HTERT RPE-1 (cell line): Measurements from ENCODE around the gene OR2V1.
"Not testable (repeated sequence)": the region's sequence is repeated elsewhere in the genome, so short reads cannot be mapped to it uniquely, and the experiment has no call there.

ENCODE experiments used
- in situ Hi-C: fragments of 300-500 bp; cut with MboI; formaldehyde crosslinking; loops from 4 replicates; pipeline ENCODE4 v1.14.3; 2020; ENCODE audit warnings: low sequenced_read_pairs

Gene OR2V1

GRCh38 chr5:181160152-181160754 is 29.3 kb upstream of the OR2V1 start:
- in situ Hi-C loops, result no loop called here

DNA sequence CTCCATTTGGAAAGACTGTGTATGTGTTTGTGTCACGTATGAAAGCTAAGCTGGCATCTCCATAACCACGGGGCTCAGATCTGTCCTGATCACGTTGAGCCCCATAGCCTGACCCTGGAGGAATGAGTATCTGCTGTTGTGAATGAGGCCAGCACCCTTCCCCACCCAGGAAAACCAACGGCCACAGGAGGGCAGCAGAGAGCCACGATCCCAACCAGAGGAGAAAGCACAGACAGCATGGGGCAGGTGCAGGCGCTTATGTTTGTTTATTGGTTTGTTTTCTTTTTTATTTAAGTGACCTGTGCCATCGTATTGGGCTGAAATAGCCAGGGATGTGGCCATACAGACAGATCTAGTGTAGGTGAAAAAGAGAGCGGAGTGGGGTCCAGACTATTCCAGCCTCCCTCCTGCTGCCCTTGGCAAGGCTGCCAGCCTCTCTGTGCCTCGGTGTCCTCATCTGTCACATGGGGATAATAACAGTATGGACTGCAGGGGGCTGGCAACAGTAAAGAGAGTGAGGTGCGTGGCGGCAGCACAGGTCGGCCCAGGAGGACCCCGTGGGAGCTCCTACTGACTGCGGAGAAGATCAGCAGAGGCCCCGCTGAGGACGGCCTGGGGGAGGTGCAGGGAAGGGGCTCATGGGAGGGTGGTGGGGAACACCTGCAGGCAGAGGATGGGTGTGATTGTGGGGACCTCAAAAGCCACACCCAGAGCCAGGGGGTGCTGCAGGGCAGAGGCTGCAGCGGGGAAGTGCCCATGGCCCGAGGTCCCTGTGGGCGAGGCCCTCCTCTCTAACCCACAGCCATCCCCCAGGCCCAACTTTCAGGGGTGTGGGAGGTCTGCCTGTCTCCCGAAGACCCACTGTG is 28.6 kb upstream of the OR2V1 start:
- in situ Hi-C loops, result no loop called here

DNA sequence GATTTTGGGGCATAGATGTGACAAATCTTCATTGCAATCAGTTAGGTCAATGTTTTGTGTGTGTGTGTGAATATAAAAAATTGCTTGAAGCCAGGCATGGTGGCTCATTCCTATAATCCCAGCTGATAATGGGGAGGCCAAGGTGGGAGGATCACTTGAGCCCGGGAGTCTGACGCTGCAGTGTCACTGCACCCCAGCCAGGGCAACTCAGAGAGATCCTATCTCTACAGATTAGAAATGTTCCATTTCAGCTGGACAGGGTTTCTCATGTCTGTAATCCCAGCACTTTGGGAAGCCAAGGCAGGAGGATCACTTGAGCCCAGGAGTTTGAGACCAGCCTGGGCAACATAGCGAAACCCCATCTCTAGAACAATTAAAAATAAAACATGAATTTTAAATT is 27.9 kb upstream of the OR2V1 start:
- in situ Hi-C loops, result no loop called here

- in situ Hi-C loops, result no loop called here
These were observed 25.8 kb upstream of the OR2V1 start for GRCh38 chr5:181156758-181157157.

DNA sequence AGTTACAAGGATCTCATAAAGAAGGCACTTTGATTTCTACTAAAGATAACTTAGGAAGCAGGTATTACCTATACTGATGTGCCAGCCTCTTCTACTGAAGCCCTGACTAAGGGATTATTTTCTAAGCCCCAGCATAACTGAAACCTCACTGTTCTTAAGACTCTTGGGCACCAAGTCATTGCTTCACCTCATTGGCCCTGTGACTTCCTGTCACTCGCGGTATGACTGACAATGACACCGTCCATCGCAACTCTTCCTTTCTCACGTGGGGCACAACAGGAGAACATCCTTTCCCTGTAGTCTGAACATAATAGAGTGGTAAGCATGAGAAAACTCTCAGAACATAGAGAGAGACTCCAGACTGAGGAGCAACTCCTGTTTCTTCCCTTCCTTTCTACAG is 22.8 kb upstream of the OR2V1 start:
- in situ Hi-C loops, result no loop called here

DNA sequence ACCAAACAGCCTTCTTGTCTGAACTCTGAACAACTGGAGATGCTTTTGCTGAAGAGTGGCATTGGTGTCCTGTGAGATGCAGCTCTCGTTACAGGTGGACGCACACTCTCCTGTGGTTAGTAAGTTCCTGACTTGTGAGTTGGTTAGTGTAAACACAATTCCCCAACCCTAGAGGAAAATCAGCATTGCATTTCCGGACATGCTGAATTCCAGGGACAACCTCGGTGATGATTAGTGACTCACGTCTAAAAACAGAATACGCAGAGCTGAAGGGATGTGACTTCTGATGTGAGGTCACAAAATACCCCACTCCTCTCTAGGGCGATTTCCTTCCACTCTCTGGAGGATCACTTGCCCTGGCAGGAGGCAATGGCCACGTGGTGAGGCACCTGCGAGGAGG is 21.4 kb upstream of the OR2V1 start:
- in situ Hi-C loops, result no loop called here

DNA sequence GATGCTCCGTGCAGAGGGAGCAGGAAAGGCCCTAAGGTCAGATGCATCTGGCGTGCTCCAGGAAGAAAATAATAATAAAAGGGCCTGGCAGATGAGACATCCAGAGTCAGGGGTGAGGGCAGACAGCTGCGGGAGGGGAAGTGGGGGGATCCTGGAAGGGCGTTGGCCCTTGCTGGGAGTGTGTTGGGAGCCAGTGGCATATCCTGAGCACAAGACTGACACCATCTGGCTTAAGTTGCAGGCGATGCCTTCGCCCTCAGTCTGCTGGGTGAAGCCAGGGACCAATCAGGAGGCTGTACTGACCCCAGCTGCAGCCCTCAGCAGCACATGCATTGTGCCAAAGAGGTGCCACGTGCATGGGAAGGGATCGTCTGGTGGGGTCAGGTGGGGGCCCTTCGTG is 20.2 kb upstream of the OR2V1 start:
- in situ Hi-C loops, result no loop called here

DNA sequence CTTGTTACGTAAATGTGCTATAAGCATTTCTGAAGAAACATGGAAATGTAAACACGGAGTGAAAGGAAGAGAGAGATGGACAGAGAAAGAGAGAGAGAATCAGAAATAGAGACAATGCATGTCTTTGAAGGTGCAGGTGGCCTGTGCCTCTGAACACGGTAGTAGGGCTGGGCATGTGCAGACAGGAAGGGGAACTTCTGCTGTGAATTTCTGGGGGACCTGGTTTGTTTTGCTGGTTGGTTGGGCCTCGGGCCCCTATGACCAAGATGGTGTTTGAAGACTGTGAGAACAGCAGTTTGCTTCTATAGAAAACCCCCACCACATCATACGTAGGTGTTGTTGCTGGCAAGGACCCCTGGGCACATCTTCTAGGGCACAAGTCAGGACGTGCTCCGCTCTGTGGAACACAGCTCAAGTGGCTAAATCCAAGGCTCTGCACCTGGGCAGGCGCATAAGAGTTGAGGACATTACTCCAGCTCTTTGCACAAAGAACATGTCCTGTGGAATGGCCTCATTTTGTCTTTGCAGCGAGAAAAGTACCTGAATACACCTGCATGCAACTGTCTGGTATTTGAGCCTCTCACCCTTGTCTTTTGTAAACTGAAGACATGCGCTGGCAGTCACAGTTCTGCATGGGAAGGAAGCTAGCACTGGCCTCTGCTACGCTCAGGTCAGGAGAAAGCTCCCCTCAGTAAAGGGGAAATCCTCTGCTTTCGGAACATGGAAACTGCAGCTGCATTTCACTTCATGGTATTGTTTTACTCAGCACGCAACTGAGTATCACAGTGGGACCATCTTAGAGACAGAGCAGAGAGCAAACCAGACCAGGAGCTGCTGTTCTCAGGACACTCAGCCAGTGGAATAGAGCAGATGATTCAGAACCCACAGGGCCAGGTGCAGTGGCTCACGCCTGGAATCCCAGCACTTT is 19.1 kb upstream of the OR2V1 start:
- in situ Hi-C loops, result no loop called here

- in situ Hi-C loops, result no loop called here
These were observed 18.4 kb upstream of the OR2V1 start for GRCh38 chr5:181149355-181149754.

GRCh38 chr5:181146927-181147636 is 16.1 kb upstream of the OR2V1 start, which contains the start of gene OR2V2:
OR2V2 (plus strand) TSS chr5:181147586; CDS start chr5:181154943, 7,357 bp downstream.
- in situ Hi-C loops, result not testable (repeated sequence)

DNA sequence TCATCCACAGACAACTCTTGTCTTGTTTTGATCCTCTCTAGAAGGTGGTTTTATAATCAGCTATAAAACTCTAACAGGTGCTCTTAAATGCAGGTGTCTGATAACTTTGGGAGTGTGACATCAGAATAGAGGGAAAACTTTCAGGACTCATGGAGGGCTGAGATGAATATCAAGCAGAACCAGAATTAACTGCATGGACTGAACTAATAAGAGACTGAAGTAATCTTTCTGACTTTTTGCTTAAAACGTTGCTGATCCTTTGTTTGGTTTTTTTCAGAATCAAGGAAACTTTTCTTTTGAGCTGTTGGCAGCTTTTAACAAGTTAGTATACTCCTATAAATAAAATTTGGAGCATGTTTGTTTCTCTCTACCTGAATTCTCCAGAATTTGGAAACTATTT is 14.2 kb upstream of the OR2V1 start:
- in situ Hi-C loops, result no loop called here

- in situ Hi-C loops, result no loop called here
These were observed 11.1 kb upstream of the OR2V1 start for GRCh38 chr5:181142054-181142453.

DNA sequence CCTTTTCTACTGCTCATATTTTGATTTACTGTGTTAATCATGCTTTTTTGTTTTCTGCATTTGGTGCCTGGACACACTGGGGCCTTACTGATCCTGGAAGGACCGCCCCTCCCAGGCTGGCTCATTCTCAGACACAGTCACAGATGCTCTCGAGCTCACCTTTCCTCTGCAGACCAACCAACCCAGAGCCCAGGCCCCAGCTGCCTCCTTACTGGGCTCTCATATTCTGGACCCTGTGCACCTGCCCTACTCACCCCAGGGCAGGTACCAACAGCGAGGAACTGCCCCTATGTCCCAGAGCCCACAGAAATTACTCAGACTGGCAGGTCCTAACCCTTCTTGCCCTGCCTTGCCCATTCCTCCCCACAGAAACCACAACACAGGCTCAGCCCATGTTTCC is 9.8 kb upstream of the OR2V1 start:
- in situ Hi-C loops, result no loop called here

- in situ Hi-C loops, result no loop called here
These were observed 7.3 kb upstream of the OR2V1 start for GRCh38 chr5:181138258-181138657.

DNA sequence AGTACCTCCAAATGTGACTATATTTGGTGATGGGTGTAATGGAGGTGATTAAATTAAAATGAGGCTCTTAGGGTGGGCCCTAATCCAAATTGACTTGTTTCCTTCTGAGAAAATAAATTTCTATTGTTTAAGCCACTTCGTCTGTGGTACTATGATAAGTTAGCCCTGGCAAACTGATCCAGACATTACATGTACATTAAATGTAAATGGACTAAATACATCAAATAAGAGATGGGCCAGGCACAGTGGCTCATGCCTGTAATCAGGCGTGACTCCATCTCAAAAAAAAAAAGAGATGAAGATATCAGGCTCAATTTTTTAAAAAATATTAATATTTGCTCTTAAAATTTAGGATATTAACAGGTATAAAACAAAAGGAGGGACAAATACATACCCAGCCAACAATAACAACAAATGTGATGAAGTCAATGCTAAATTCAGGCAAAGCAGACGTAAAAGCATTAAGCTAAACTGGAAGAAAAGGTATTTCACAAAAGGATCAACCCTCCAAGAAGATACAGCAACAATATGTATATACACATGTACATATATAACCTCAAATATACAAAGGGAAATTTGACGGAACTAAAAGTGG is 5.5 kb upstream of the OR2V1 start:
- in situ Hi-C loops, result no loop called here

DNA sequence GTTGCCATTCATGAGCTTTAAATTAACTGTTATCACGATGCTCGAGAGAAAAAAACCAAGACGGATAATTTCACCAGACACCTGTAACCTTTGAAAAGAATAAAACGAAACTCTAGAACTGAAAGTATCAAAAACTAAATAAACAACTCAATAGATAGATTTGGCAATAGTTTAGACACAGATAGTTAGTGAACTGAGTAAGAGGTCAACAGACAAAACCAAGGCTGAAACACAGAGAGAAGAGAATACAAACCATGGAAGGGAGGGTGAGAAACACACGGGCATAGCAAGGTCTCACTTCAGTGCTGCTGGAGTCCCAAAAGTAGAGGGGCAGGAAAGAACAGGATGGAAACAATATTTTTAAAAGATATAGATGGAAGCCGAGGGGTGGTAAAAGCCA is 3.3 kb upstream of the OR2V1 start:
- in situ Hi-C loops, result no loop called here

GRCh38 chr5:181133610-181134231 is 2.8 kb upstream of the OR2V1 start:
- in situ Hi-C loops, result no loop called here

- in situ Hi-C loops, result no loop called here
These were observed 2.1 kb upstream of the OR2V1 start for GRCh38 chr5:181133083-181133482.

DNA sequence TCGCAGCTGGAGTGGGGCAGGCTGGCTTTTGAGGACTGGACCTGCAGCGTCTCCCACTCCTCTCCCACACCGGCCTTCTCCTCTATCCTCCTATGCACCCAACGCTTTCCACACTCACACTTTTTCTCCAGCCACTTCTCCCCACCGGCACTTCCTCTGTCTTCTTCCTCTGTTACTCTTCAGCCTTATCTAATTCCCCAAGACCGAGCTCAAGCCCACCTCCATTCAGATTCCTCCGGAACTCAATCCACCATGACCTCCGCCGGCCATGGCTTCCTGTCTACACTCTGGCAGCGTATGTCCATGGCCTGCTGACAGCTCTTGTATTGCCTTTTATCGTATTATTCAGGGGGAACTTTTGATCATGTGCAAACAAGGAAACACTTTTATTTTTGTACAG is 545 bp upstream of the OR2V1 start:
- in situ Hi-C loops, result no loop called here

GRCh38 chr5:181130081-181130480 is 888 bp downstream of the OR2V1 start:
- in situ Hi-C loops, result not testable (repeated sequence)
